ENCODE measurements around the gene PDXK.

DNA sequence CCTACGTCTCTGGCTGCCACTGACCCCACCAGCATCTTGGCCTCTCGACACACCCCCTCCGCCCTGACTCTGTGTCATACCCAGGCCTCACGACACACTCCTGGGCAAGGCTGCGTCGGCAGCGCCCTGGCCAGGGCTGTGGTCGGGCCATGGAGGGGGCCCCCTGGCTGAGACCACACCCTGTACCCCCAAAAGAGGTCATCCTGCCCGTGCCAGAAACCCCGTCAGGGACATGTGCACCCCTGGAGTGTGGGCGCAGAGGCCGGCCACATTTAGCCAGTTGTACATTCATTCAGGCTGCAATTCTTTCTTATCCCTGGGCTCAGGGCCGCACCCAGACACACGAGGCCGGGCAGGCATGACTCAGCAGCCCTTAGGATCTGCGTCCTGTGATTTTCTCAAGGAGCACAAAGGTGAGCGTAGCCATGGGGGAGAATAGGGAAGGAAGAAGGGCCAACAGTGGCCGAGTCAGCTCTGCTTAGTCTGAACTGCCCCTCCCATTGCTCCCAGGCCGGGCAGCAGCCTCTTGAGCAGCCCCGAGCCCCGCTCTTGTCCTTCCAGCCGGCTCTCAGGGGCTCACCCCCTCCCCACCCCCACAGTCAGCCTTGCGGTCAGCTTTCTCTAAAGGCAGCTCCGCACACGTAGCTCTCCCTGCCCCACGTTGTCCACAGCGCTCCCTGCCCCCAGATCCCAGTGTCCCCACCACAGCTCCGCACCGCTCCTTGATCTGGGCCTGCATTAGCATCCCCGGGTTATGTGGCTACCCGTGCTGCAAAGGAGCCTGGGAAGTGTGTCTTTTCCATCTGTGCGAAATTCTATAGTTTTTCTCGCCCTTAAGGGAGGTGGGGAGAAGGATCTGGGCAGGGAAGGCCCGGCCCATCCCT, 49.3 kb downstream of the PDXK start:
- TF ChIP-seq, protein P1, sequence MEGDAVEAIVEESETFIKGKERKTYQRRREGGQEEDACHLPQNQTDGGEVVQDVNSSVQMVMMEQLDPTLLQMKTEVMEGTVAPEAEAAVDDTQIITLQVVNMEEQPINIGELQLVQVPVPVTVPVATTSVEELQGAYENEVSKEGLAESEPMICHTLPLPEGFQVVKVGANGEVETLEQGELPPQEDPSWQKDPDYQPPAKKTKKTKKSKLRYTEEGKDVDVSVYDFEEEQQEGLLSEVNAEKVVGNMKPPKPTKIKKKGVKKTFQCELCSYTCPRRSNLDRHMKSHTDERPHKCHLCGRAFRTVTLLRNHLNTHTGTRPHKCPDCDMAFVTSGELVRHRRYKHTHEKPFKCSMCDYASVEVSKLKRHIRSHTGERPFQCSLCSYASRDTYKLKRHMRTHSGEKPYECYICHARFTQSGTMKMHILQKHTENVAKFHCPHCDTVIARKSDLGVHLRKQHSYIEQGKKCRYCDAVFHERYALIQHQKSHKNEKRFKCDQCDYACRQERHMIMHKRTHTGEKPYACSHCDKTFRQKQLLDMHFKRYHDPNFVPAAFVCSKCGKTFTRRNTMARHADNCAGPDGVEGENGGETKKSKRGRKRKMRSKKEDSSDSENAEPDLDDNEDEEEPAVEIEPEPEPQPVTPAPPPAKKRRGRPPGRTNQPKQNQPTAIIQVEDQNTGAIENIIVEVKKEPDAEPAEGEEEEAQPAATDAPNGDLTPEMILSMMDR (IDR thresholded peaks at IDR 0.05): no peak
- no peak for TF ChIP-seq EP300 (IDR thresholded peaks at IDR 0.05)

Measured in sigmoid colon (tissue), 4 donors.